ENCODE results near the gene KCNMA1. TPM values are rescaled to one million over a fixed set of nuclear protein-coding genes. Genes with fewer than 3 reads are reported as not detected.

The KCNMA1 gene
- total RNA-seq, 1 experiment from 2014 or later = 0.49 TPM

GRCh38 chr10:77532068-77532467 lies 105.5 kb downstream of the KCNMA1 start:
- Histone ChIP-seq H3K79me2 (ENCODE audit: insufficient read depth, low read length) (no peaks in the 10 kb centered on the region), H3K27ac (ENCODE audit: low read depth, low read length) (peak overlapping the region; percentile 48), H3K4me3 (replicated peaks in 1 of 2; ENCODE audit: low read depth in 1 of 2, low read length in 2 of 2) (peak overlapping the region in 1 of 2 experiments; percentile 37; a peak in 1 of 4 replicates), H3K36me3 (ENCODE audit: control insufficient read depth in 1 of 2, insufficient read depth in 2 of 2, low read length in 2 of 2) (no peaks in the 10 kb centered on the region), H3K27me3 (ENCODE audit: insufficient read depth, low read length) (no peaks in the 10 kb centered on the region), H3K4me1 (ENCODE audit: control insufficient read depth in 1 of 2, insufficient read depth in 2 of 2, low read length in 2 of 2) (peaks cover 23 to 51% of the 10 kb centered on the region in 2 experiments), H3K9me3 (ENCODE audit: control insufficient read depth in 1 of 2, insufficient read depth in 1 of 2, low read depth in 1 of 2, low read length in 2 of 2) (no peaks in the 10 kb centered on the region), H2AFZ (ENCODE audit: low read depth, low read length, poor library complexity, severe bottlenecking) (peak overlapping the region; percentile 60), H3K4me2 (ENCODE audit: low read length) (peak overlapping the region; percentile 79), H3K9me2 (ENCODE audit: insufficient read depth) (no peaks in the 10 kb centered on the region), H3K9ac (ENCODE audit: low read length) (peak overlapping the region; percentile 51; the same call in 1 of the 2 replicates), H4K20me1 (ENCODE audit: insufficient read depth) (no peaks in the 10 kb centered on the region)
- ChIA-PET POLR2A (no interaction called here), RAD21 (ENCODE audit: low non-redundant PET in 1 of 2, low total read pairs in 2 of 2, uncharacterized antibody in 2 of 2, unreplicated experiment in 2 of 2) (no interaction called here), CTCF (interaction anchor here (1.5 kb wide), 1 partner anchor 30 kb away, joined by 3 read pairs; no protein-coding TSS in a partner anchor)
- ATAC-seq (no peak), DNase-seq (ENCODE audit: low read depth, low spot score) (no peak)
- BruUV-seq (replicated peaks) = no TSS peak
- intact Hi-C loops (cut with micrococcal nuclease) = no loop called here
- TF ChIP-seq, protein P1, sequence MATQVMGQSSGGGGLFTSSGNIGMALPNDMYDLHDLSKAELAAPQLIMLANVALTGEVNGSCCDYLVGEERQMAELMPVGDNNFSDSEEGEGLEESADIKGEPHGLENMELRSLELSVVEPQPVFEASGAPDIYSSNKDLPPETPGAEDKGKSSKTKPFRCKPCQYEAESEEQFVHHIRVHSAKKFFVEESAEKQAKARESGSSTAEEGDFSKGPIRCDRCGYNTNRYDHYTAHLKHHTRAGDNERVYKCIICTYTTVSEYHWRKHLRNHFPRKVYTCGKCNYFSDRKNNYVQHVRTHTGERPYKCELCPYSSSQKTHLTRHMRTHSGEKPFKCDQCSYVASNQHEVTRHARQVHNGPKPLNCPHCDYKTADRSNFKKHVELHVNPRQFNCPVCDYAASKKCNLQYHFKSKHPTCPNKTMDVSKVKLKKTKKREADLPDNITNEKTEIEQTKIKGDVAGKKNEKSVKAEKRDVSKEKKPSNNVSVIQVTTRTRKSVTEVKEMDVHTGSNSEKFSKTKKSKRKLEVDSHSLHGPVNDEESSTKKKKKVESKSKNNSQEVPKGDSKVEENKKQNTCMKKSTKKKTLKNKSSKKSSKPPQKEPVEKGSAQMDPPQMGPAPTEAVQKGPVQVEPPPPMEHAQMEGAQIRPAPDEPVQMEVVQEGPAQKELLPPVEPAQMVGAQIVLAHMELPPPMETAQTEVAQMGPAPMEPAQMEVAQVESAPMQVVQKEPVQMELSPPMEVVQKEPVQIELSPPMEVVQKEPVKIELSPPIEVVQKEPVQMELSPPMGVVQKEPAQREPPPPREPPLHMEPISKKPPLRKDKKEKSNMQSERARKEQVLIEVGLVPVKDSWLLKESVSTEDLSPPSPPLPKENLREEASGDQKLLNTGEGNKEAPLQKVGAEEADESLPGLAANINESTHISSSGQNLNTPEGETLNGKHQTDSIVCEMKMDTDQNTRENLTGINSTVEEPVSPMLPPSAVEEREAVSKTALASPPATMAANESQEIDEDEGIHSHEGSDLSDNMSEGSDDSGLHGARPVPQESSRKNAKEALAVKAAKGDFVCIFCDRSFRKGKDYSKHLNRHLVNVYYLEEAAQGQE (IDR thresholded peaks at IDR 0.05; ENCODE audit: low read depth) = no peak
- no peak for TF ChIP-seq FOSL1 (IDR thresholded peaks at IDR 0.05; ENCODE audit: low read depth)
- no peak for TF ChIP-seq EZH2phosphoT487 (IDR thresholded peaks at IDR 0.05; ENCODE audit: borderline replicate concordance)
- no peak for TF ChIP-seq ZNF274 (IDR thresholded peaks at IDR 0.05; ENCODE audit: low read depth, low read length)
- no peak for TF ChIP-seq CTCF (IDR thresholded peaks at IDR 0.05 in 2 of 3, conservative IDR thresholded peaks at IDR 0.05 in 1 of 3; ENCODE audit: borderline replicate concordance in 1 of 3, insufficient read depth in 1 of 3, low read depth in 2 of 3, low read length in 2 of 3)
- no peak for TF ChIP-seq JUND (IDR thresholded peaks at IDR 0.05)
- no peak for TF ChIP-seq ELF1 (IDR thresholded peaks at IDR 0.05; ENCODE audit: borderline replicate concordance, low read depth)
- no peak for TF ChIP-seq YY1 (IDR thresholded peaks at IDR 0.05; ENCODE audit: extremely low read depth, insufficient replicate concordance, low read depth, low read length)
- no peak for TF ChIP-seq CBX3 (IDR thresholded peaks at IDR 0.05; ENCODE audit: low read depth)
- TF ChIP-seq POLR2A (IDR thresholded peaks at IDR 0.05; ENCODE audit: borderline replicate concordance, extremely low read depth, insufficient read depth, insufficient read length) = no peak
- no peak for TF ChIP-seq SIN3A (IDR thresholded peaks at IDR 0.05; ENCODE audit: low read depth)
- no peak for TF ChIP-seq ZBTB33 (IDR thresholded peaks at IDR 0.05; ENCODE audit: extremely low read depth, insufficient replicate concordance, low read length)
- no peak for TF ChIP-seq SRF (IDR thresholded peaks at IDR 0.05; ENCODE audit: low read depth)
- no peak for TF ChIP-seq SP1 (IDR thresholded peaks at IDR 0.05; ENCODE audit: low read depth)
- no peak for TF ChIP-seq ATF3 (IDR thresholded peaks at IDR 0.05)

All from HCT116 (cell line).